ENCODE results near the gene ALPP.
"Not testable (repeated sequence)": the region's sequence is repeated elsewhere in the genome, so short reads cannot be mapped to it uniquely, and the experiment has no call there.

ALPP gene

DNA sequence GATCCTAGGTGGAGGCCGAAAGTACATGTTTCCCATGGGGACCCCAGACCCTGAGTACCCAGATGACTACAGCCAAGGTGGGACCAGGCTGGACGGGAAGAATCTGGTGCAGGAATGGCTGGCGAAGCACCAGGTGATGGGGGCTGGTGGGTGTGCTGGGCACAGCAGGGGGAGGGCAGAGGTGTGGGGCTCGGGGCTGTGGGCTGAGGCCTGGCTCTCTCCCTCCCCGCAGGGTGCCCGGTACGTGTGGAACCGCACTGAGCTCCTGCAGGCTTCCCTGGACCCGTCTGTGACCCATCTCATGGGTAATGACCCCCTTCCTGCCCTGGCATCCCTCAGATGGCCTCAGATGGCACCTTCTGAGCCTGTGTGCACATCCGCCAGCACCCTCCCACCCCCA is 29.7 kb downstream of the ALPP start:
- H3K4me1 ChIP-seq (ENCODE audit: control insufficient read depth in 1 of 2, insufficient read depth in 2 of 2, low read length in 2 of 2); H3K27me3 ChIP-seq (ENCODE audit: control insufficient read depth in 1 of 2, insufficient read depth in 2 of 2, low read length in 2 of 2); H3K36me3 ChIP-seq (ENCODE audit: control insufficient read depth in 1 of 2, insufficient read depth in 2 of 2, low read length in 2 of 2); H3K4me3 ChIP-seq (ENCODE audit: low read depth in 1 of 2, low read length in 2 of 2); H3K9me3 ChIP-seq (ENCODE audit: control insufficient read depth in 1 of 2, low read length in 2 of 2); H3K27ac ChIP-seq (ENCODE audit: low read depth, low read length); H3K9ac ChIP-seq (ENCODE audit: low read depth in 1 of 2, low read length in 2 of 2): not testable (repeated sequence)

GRCh38 chr2:232409617-232410016 is 31.1 kb downstream of the ALPP start:
- not testable (repeated sequence) for H3K4me1 ChIP-seq (ENCODE audit: control insufficient read depth in 1 of 2, insufficient read depth in 2 of 2, low read length in 2 of 2); H3K4me3 ChIP-seq (ENCODE audit: low read depth in 1 of 2, low read length in 2 of 2); H3K27me3 ChIP-seq (ENCODE audit: control insufficient read depth in 1 of 2, insufficient read depth in 2 of 2, low read length in 2 of 2); H3K9me3 ChIP-seq (ENCODE audit: control insufficient read depth in 1 of 2, low read length in 2 of 2); H3K27ac ChIP-seq (ENCODE audit: low read depth, low read length); H3K36me3 ChIP-seq (ENCODE audit: control insufficient read depth in 1 of 2, insufficient read depth in 2 of 2, low read length in 2 of 2); H3K9ac ChIP-seq (ENCODE audit: low read depth in 1 of 2, low read length in 2 of 2)

- H3K4me1 ChIP-seq (ENCODE audit: control insufficient read depth in 1 of 2, insufficient read depth in 2 of 2, low read length in 2 of 2), result peaks cover 0 to 10% of the 10 kb centered on the region in 2 donors
- no peak overlapping the region for H3K9ac ChIP-seq (ENCODE audit: low read depth in 1 of 2, low read length in 2 of 2)
- no peak overlapping the region for H3K27ac ChIP-seq (ENCODE audit: low read depth, low read length)
- H3K27me3 ChIP-seq (ENCODE audit: control insufficient read depth in 1 of 2, insufficient read depth in 2 of 2, low read length in 2 of 2), result peaks cover 0 to 3% of the 10 kb centered on the region in 2 donors
- H3K36me3 ChIP-seq (ENCODE audit: control insufficient read depth in 1 of 2, insufficient read depth in 2 of 2, low read length in 2 of 2), result no peaks in the 10 kb centered on the region
- H3K4me3 ChIP-seq (ENCODE audit: low read depth in 1 of 2, low read length in 2 of 2), result no peak overlapping the region
- H3K9me3 ChIP-seq (ENCODE audit: control insufficient read depth in 1 of 2, low read length in 2 of 2), result no peaks in the 10 kb centered on the region
Observed at GRCh38 chr2:232410238-232410900, 31.8 kb downstream of the ALPP start.

DNA sequence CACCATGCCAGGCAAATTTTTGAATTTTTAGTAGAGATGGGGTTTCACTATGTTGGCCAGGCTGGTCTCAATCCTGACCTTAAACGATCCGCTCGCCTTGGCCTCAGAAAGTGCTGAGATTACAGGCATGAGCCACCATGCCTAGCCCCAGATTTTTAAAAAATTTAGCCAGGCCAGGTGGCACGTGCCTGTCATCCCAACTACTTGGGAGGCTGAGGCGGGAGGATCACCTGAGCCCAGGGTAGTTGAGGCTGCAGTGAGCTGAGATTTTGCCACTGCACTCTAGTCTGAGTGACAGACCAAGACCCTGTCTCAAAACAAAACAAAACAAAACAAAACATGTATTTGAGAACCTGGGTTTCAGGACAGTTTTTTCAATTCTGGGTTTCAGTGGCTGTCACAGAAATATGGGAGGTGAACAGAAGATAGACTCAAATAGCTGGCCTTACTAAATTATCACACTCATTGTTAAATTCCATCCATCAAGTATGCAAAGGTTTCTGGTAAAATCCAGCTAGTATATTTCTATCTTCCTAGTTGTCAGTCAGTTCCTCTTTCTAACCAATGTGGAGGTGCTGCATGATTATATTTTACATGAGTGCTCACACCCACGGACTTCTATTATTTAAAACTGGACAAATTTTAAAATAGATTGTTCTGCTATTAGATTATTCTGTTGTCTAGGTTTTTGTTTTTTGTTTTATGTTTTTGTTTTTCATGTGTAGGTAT is 33.5 kb downstream of the ALPP start:
- Histone ChIP-seq H3K4me3 (ENCODE audit: low read depth in 1 of 2, low read length in 2 of 2) (no peak overlapping the region), H3K27me3 (ENCODE audit: control insufficient read depth in 1 of 2, insufficient read depth in 2 of 2, low read length in 2 of 2) (peaks cover 3 to 9% of the 10 kb centered on the region in 2 donors), H3K9me3 (ENCODE audit: control insufficient read depth in 1 of 2, low read length in 2 of 2) (no peaks in the 10 kb centered on the region), H3K27ac (ENCODE audit: low read depth, low read length) (no peak overlapping the region), H3K36me3 (ENCODE audit: control insufficient read depth in 1 of 2, insufficient read depth in 2 of 2, low read length in 2 of 2) (no peaks in the 10 kb centered on the region), H3K4me1 (ENCODE audit: control insufficient read depth in 1 of 2, insufficient read depth in 2 of 2, low read length in 2 of 2) (peaks cover 0 to 10% of the 10 kb centered on the region in 2 donors), H3K9ac (ENCODE audit: low read depth in 1 of 2, low read length in 2 of 2) (no peak overlapping the region)

GRCh38 chr2:232412986-232413385 is 34.4 kb downstream of the ALPP start:
- Histone ChIP-seq H3K4me1 (ENCODE audit: control insufficient read depth in 1 of 2, insufficient read depth in 2 of 2, low read length in 2 of 2) (peaks cover 0 to 10% of the 10 kb centered on the region in 2 donors), H3K27ac (ENCODE audit: low read depth, low read length) (no peak overlapping the region), H3K36me3 (ENCODE audit: control insufficient read depth in 1 of 2, insufficient read depth in 2 of 2, low read length in 2 of 2) (no peaks in the 10 kb centered on the region), H3K9me3 (ENCODE audit: control insufficient read depth in 1 of 2, low read length in 2 of 2) (no peaks in the 10 kb centered on the region), H3K27me3 (ENCODE audit: control insufficient read depth in 1 of 2, insufficient read depth in 2 of 2, low read length in 2 of 2) (peaks cover 9 to 18% of the 10 kb centered on the region in 2 donors), H3K9ac (ENCODE audit: low read depth in 1 of 2, low read length in 2 of 2) (no peak overlapping the region), H3K4me3 (ENCODE audit: low read depth in 1 of 2, low read length in 2 of 2) (no peak overlapping the region)

DNA sequence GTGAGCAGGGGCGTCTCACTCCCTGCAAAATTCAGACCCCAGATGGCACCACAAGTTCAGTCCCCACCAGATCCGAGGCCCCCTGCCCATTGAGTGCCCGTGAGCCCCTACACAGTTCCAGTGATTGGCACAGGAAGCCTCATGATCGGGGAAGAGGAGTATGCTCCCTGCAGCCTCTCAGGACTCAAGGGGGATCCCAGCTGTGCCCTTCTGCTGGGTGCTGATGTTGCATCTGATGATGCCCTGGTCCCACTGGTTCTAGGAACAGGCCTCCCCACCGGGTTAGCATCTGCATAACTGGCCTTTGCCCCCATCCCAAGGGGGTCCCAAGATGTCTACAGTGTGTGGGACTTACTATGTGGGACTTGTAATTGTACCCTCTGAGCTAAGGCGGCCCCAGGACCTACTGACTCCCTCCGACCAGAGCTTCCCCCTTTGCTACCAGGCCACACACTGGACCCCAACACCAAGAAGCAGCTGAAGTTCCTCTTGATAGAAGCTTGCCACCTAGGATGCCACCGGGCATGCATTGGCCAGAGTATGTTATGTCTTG is 36.7 kb downstream of the ALPP start:
- Histone ChIP-seq H3K4me1 (ENCODE audit: control insufficient read depth in 1 of 2, insufficient read depth in 2 of 2, low read length in 2 of 2) (peaks cover 0 to 19% of the 10 kb centered on the region in 2 donors), H3K27me3 (ENCODE audit: control insufficient read depth in 1 of 2, insufficient read depth in 2 of 2, low read length in 2 of 2) (peaks cover 31 to 40% of the 10 kb centered on the region in 2 donors), H3K9ac (ENCODE audit: low read depth in 1 of 2, low read length in 2 of 2) (no peak overlapping the region), H3K4me3 (ENCODE audit: low read depth in 1 of 2, low read length in 2 of 2) (no peak overlapping the region), H3K36me3 (ENCODE audit: control insufficient read depth in 1 of 2, insufficient read depth in 2 of 2, low read length in 2 of 2) (no peaks in the 10 kb centered on the region), H3K27ac (ENCODE audit: low read depth, low read length) (no peak overlapping the region), H3K9me3 (ENCODE audit: control insufficient read depth in 1 of 2, low read length in 2 of 2) (no peaks in the 10 kb centered on the region)

DNA sequence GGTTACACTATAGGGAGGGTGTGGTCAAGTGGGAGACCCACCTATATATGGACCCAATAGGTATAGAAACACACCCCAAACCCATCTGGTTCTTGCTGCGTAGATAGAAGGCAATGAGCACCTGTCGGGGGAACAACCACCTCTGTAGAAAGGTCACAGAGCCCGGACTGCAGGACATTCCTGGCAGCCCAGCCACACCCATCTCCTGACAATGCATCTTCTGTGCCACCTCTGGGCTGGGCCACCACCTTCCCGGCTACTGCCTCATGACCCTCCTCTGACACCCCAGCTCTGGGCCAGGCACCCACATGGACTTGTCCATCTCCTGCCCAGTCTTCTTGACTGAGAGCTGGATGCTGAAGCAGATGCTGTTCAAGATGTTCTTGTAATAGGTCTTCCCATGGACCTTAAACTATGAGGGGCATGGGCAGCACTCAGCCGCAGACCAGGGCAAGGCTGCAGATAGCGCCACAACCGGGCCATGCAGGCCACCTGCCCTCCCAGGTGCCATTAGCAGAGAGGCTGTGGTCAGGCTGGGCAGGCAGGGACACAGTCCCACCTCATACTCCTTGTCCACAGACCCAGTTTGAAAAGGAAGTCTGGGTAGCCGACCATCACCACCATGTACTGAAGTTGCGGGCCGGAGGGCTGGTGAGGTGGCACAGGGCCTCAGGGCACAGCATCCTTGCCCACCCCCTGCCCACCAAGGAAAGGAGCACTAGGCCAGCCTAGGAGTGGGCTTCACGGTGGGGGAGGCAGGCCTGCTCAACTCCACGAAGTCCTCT is 37.4 kb downstream of the ALPP start:
- Histone ChIP-seq H3K27ac (ENCODE audit: low read depth, low read length) (no peak overlapping the region), H3K27me3 (ENCODE audit: control insufficient read depth in 1 of 2, insufficient read depth in 2 of 2, low read length in 2 of 2) (peaks cover 37 to 44% of the 10 kb centered on the region in 2 donors), H3K4me1 (ENCODE audit: control insufficient read depth in 1 of 2, insufficient read depth in 2 of 2, low read length in 2 of 2) (peaks cover 0 to 19% of the 10 kb centered on the region in 2 donors), H3K9me3 (ENCODE audit: control insufficient read depth in 1 of 2, low read length in 2 of 2) (no peaks in the 10 kb centered on the region), H3K36me3 (ENCODE audit: control insufficient read depth in 1 of 2, insufficient read depth in 2 of 2, low read length in 2 of 2) (no peaks in the 10 kb centered on the region), H3K9ac (ENCODE audit: low read depth in 1 of 2, low read length in 2 of 2) (no peak overlapping the region), H3K4me3 (ENCODE audit: low read depth in 1 of 2, low read length in 2 of 2) (no peak overlapping the region)

- peaks cover 0 to 20% of the 10 kb centered on the region in 2 donors for H3K4me1 ChIP-seq (ENCODE audit: control insufficient read depth in 1 of 2, insufficient read depth in 2 of 2, low read length in 2 of 2)
- no peak overlapping the region for H3K27ac ChIP-seq (ENCODE audit: low read depth, low read length)
- no peaks in the 10 kb centered on the region for H3K9me3 ChIP-seq (ENCODE audit: control insufficient read depth in 1 of 2, low read length in 2 of 2)
- H3K4me3 ChIP-seq (ENCODE audit: low read depth in 1 of 2, low read length in 2 of 2), result no peak overlapping the region
- H3K36me3 ChIP-seq (ENCODE audit: control insufficient read depth in 1 of 2, insufficient read depth in 2 of 2, low read length in 2 of 2), result no peaks in the 10 kb centered on the region
- H3K9ac ChIP-seq (ENCODE audit: low read depth in 1 of 2, low read length in 2 of 2), result no peak overlapping the region
- peaks cover 45 to 53% of the 10 kb centered on the region in 2 donors for H3K27me3 ChIP-seq (ENCODE audit: control insufficient read depth in 1 of 2, insufficient read depth in 2 of 2, low read length in 2 of 2)
Observed at GRCh38 chr2:232416521-232417470, 38.2 kb downstream of the ALPP start.

DNA sequence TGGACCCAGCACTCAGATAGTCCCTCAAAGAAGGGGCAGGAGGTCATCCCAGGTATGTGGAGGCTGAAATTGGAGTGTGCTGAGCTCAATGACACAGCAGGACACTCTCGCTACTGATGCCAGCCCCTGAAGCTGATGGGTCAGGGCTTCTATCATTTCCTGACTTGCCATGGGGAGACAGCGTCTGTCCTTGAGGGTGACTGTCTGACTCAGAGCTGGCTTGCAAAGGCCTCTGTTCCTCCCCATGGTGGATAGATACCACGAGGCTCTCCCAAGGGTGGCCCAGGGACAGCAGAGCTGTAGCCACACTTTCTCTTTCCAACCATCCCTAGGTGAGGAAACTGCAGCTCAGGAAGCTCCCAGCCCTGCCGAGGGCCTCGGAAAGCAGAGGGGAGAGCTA is 38.9 kb downstream of the ALPP start:
- Histone ChIP-seq H3K27me3 (ENCODE audit: control insufficient read depth in 1 of 2, insufficient read depth in 2 of 2, low read length in 2 of 2) (peaks cover 50 to 57% of the 10 kb centered on the region in 2 donors), H3K36me3 (ENCODE audit: control insufficient read depth in 1 of 2, insufficient read depth in 2 of 2, low read length in 2 of 2) (no peaks in the 10 kb centered on the region), H3K4me3 (ENCODE audit: low read depth in 1 of 2, low read length in 2 of 2) (no peak overlapping the region), H3K27ac (ENCODE audit: low read depth, low read length) (no peak overlapping the region), H3K9ac (ENCODE audit: low read depth in 1 of 2, low read length in 2 of 2) (no peak overlapping the region), H3K4me1 (ENCODE audit: control insufficient read depth in 1 of 2, insufficient read depth in 2 of 2, low read length in 2 of 2) (peaks cover 0 to 20% of the 10 kb centered on the region in 2 donors), H3K9me3 (ENCODE audit: control insufficient read depth in 1 of 2, low read length in 2 of 2) (peaks cover 0 to 6% of the 10 kb centered on the region in 2 donors)

Measured in duodenal mucosa (tissue), 2 donors.